Dermis blood vessel endothelial cell (primary cell): Measurements from ENCODE around the gene RBP3. TPM values are rescaled to one million over a fixed set of nuclear protein-coding genes. Genes with fewer than 3 reads are reported as not detected.

Experiments
- DNase-seq: peaks from one replicate; pipeline ENCODE4 v3.0.0; 2010
- total RNA-seq: library from RNA; depleted of rRNA; stranded (reverse); fragments of >200 nt; gene quantifications from 2 replicates; pipeline ENCODE4 v1.2.3, GENCODE V29; 2014

Gene RBP3
- total RNA-seq, 1 donor from 2014 or later, result not detected

GRCh38 chr10:47319784-47320183 is 28.4 kb upstream of the RBP3 start:
- no peak for DNase-seq

GRCh38 chr10:47320812-47321211 is 27.4 kb upstream of the RBP3 start:
- no peak for DNase-seq

DNA sequence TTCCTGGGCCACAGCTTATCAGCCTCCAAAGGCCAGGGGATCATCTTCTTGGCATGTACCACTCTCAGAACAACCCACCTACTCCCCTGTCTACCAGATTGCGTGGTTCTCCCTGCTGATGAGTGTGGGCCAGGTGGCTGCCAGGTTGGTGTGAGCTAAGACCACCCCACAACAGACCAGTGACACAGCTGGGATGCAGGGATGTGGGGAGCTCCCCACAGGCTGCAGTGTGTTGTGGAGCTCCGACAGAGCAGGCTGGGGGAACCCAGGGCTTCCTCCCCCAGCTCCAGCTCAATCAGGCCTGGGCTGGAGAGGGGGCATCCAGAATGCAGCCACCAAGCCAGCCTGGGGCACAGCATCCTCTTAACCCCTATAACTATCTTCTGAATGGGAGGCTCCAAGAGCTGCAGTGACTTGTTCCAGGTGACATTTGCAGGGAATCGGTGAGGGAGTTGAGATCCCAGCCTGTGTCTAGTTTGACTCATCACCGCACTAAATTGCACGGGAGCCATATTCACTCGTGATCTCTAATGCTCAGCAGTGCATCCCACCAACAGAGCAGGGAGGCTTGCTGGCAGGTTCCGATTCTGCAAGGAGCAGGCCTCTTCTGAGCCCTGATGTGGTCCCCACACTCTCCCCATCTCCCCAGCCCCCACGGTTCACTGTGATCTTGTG is 26.5 kb upstream of the RBP3 start:
- no peak for DNase-seq

DNA sequence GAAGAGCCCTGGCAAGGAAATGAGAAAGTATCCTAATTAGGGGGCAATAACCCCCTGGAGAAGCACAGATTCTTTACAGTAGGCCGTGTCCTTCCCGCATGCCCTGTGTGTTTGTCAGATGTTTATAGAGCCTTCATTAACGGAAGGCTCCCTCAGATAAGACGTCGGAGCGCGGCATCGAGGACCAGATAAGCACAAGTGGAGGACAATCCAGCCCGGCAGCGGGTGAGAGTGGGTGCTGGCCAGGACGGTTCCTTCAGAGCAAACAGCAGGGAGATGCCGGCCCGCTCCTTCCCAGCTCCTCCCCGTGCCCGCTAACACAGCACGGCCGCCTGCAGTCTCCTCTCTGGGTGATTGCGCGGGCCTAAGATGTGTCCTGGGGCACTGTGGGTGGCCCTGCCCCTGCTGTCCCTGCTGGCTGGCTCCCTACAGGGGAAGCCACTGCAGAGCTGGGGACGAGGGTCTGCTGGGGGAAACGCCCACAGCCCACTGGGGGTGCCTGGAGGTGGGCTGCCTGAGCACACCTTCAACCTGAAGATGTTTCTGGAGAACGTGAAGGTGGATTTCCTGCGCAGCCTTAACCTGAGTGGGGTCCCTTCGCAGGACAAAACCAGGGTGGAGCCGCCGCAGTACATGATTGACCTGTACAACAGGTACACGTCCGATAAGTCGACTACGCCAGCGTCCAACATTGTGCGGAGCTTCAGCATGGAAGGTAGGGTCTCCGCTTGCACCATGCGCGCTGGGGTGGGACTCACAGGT is 25.7 kb upstream of the RBP3 start, which contains the start of gene GDF2:
GDF2 (plus strand) TSS at position 155 of the 762 bp plus-strand sequence; CDS start at position 370, 215 bp downstream.
- DNase-seq, result no peak

DNA sequence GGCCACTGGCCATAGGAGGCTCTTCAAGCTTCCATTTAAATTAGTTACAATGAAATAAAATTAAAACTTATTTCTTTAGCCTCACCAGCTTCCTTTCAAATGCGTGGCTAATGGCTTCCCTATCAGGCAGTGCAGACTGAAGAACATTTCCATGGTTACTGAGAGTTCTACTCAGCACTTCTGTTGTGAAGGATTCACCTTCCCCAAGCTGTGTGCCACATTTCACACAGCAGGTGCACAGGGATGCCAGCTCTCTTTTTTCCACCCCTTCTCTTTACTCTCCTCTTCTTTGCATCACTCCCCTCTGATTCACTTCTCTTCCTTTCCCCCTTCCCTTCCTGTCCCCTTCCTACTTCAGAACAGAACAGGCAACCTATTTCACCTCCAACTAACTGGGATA is 25.1 kb upstream of the RBP3 start:
- no peak for DNase-seq

GRCh38 chr10:47323636-47324296 is 24.4 kb upstream of the RBP3 start:
- DNase-seq, result no peak

GRCh38 chr10:47325303-47326291 is 22.6 kb upstream of the RBP3 start:
- no peak for DNase-seq

- DNase-seq, result no peak
Measured at GRCh38 chr10:47326306-47326926, 21.7 kb upstream of the RBP3 start.

GRCh38 chr10:47326927-47327330 is 21.2 kb upstream of the RBP3 start:
- DNase-seq, result no peak

- peak; percentile 11 for DNase-seq
Measured at GRCh38 chr10:47329855-47330254, 18.3 kb upstream of the RBP3 start.

GRCh38 chr10:47330366-47330765 is 17.8 kb upstream of the RBP3 start:
- DNase-seq, result no peak

DNA sequence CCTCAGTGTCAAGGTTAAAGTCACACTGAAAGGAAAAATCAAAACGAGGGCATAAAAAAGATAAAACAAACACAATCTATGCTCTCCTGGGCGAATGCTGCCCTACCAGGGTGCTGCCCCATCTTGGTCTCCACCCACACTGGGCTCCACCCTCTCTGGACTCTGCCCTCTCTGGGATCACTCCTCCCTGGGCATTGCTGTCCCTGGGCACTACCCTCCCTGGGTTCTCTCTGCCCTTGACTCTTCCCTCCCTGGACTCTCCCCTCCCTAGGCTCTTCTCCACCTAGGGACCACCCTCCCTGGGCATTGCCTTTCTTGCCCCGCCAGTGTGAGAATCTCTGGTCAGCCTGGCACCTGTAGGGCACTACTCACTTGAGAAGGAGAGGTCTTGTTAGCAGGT is 17.4 kb upstream of the RBP3 start:
- DNase-seq, result no peak

DNA sequence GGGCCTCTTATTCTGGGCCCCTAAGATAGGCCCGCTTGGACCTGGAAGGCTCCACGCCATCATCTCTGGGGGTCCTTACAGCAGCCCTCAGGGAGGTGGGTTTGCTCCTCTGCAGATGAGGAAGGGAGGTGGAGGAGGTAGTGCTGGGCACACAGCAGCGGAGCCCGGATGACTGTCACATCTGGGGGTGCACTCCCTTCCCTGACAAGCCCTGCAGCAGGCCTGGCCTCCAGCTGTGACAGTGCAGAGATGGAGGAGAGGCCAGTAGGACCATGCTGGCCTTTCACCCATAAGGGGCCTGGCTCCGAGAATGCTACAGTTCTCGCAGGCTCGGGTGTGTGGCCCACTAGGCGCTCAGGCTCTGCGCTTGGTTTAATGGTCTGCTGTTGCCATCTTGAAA is 16.7 kb upstream of the RBP3 start:
- DNase-seq, result no peak

- no peak for DNase-seq
Measured at GRCh38 chr10:47331954-47332353, 16.2 kb upstream of the RBP3 start.

GRCh38 chr10:47332371-47332770 is 15.8 kb upstream of the RBP3 start:
- no peak for DNase-seq

- DNase-seq, result no peak
Measured at GRCh38 chr10:47332946-47333345, 15.2 kb upstream of the RBP3 start.

- DNase-seq, result no peak
Measured at GRCh38 chr10:47333532-47333931, 14.6 kb upstream of the RBP3 start.

DNA sequence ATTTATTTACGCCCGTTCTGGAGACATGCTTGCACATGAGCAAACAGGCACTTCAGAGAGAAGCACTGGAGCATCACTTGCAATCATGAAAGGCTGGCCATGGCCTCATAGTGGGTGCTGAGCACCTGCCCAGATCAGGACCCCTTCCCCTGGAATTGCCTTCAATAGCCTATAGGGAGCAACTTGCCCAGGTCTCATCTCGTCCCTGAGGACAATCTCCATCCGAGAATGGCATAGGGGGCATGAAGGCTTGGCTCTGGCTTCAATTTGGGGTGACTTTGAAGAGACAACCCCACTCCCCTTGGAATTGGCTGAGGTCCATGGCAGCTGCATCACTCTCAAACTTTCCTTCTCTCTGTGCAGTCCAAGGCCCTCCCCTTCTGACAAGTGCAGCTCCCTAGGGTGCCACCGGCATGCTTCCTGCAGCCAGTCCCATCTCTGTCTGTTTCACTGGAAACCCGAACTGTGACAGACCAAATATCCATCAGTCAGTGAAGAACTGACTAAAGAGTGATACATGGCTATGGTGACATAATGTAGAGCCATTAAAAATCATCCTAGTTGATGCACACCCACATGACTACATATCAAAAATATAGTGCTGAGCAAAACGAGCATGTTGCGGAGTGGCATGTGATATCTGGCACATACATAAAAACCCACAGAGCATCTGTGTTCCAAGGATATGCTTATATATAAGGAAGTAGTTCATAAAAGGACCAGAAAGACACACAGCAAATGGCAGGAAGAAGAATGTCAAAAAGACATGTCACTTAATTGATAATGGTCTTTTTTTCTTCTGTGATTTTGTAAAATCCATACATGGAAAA is 13.5 kb upstream of the RBP3 start:
- DNase-seq, result no peak

- no peak for DNase-seq
Measured at GRCh38 chr10:47335906-47336305, 12.3 kb upstream of the RBP3 start.

GRCh38 chr10:47336387-47337134 is 11.6 kb upstream of the RBP3 start:
- peak; percentile 10 for DNase-seq
